HG02588 (cell line): ENCODE results near the gene NIN.
A peak's percentile ranks its signal among the peaks of the same experiment; 100 is the strongest.

ENCODE experiments used
- ATAC-seq: cut with Tn5 transposase; IDR thresholded peaks from one replicate; pipeline ENCODE4 v1.9.1; 2021; ENCODE audit warnings: mild to moderate bottlenecking, moderate library complexity; ENCODE audit not compliant: unreplicated experiment

The NIN gene

DNA sequence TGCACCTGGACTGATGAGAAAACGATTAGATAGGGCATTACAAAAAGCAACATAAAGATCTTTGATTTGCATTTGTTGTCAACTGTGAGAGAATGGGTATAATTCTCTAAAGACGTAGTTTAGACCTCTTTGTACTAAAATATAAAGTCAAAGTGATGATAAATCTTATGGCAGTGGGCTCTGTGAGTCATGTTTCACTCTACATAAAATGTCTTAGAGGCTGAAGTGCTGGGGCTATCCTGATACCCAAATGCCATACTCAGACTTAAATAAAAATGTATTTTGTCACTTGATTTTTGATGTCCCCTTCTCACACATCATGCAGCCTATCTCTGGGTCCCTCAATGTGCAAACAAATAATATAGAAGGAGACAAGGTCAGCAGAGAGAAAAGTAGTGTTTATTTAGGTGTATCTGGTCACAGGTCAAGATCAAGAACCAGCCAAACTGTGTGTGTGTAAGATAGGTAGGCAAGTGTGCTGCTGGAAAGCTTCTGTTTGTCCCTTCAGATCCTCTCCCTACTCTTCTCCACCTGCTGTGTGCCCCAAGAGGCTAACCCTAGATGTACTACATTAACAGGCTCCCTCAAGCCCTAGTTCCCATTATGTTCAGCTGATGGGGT is 7.0 kb upstream of the NIN start:
- no peak for ATAC-seq

DNA sequence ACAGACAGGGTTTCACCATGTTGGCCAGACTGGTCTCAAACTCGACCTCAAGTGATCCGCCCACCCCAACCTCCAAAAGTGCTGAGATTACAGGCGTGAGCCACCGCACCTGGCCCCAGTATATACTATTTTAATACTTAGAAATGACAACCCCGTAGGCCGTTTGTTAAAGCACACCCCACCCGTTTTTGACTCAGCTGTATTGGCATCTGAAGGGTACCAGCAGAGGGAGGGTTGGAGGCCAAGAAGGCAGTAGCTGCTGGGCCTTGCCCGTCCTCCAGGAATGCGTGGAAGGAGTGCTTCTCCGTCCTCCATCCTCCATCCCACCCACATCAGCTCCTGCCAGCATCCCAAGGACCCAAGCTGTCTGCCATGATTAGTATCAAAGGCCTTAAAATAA is 6.3 kb upstream of the NIN start:
- ATAC-seq = no peak

DNA sequence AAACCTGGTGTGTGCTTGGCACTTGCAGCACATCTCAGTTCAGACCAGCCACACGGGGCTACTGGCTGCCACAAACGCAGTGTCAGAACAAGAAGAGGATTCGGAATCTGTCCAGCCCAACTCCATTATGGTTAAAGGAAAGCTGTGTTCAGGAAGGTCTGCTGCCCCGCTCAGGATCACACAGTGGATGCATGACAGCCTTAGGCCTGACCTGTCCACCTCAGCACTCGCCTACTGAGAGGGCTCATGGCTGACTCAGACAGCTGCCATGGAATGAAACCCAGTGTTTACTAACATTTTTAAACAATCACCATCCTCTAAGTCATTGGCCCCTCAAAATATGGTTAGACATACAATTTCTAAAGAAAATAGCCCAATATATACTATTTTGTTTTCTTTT is 5.6 kb upstream of the NIN start:
- ATAC-seq = no peak

DNA sequence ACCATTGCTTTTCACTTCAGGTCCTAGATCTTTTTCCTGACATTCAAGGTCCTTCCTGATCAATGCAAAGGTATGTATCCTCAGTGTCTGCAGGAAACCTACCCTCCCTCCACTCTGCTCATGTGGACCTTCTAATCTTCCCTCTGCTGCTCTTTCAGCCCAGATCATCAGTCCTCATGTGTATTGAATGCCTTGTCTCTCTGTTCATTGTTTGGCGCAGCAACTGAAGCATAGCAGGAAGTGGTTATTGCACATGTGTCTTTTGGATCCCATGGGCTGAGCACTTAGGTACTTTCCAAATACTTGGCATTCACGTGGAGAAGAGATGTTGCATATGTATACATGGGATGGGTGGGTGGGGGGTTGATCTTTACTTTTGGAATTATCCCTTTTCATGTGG is 4.3 kb upstream of the NIN start:
- ATAC-seq = no peak

DNA sequence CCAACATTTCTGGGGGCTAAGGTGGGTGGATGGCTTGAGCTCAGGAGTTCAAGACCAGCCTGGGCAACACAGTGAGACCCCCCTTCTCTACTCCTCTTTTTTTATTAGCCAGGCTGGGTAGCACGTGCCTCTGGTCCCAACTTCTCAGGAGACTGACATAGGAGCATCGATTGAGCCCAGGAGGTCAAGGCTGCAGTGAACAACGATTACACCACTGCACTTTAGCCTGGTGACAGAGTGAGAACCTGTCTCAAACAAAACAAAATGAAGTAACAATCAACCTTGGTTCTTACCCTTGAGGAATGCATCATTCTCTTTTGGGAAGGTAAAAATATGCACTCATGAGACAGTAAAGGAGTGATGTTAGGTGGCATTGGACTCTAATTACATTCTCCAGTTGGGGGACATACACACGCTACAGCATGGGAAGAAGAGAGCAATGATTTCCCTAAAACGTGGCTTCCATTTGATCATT is 3.9 kb upstream of the NIN start:
- no peak for ATAC-seq

DNA sequence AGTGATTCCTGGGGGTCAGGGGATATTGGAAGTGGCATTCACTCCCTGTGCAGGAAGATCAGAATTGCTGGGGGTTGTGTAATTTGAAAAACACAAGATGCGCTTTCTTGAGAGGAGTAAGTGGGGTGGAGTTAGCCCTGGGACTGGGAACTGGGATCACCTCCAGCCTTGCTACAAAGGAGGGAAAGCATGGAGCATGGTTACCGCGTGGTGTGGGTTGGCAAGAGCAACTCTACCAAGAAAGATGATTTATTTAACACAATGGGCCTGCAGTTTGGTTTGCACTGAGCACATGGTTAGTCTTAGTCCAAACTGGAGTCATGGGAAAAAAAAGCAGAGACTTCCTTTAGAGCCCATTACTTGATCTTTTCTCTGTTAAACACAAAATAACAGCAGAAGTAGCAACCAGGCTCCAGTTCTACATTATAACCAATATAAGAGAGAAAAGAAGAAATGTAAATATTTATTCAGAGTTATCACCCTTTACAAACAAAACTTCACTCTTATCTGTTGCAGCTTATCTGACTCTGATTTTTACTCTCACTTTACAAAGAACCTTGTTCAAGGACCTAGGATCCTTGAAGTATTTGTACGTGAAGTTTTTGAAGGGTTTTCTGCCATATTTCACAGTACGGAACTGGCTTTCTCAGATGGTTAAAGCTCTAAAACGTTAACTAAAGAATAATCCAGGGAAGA is 2.1 kb upstream of the NIN start:
- ATAC-seq = no peak

DNA sequence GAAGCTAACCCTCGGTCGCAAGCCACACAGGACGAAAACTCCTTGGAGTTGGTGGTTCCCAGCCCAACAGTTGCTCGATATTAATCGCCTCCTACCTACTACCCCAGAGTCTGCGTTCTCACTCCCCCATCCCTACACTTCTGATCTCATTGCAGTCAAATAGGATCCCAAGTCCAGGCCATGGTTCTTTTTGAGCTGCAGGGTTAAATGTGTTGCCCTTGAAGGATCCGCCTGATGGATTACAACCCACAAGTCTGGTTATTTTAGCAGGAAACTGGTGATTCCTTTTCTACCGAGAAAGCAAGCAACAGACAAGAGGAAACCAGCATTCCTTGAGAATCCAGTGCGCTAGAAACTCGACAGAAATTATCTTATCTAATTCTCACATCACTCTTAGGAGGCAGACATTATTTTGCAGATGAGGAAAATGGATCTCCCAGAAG is 785 bp upstream of the NIN start:
- ATAC-seq = no peak

DNA sequence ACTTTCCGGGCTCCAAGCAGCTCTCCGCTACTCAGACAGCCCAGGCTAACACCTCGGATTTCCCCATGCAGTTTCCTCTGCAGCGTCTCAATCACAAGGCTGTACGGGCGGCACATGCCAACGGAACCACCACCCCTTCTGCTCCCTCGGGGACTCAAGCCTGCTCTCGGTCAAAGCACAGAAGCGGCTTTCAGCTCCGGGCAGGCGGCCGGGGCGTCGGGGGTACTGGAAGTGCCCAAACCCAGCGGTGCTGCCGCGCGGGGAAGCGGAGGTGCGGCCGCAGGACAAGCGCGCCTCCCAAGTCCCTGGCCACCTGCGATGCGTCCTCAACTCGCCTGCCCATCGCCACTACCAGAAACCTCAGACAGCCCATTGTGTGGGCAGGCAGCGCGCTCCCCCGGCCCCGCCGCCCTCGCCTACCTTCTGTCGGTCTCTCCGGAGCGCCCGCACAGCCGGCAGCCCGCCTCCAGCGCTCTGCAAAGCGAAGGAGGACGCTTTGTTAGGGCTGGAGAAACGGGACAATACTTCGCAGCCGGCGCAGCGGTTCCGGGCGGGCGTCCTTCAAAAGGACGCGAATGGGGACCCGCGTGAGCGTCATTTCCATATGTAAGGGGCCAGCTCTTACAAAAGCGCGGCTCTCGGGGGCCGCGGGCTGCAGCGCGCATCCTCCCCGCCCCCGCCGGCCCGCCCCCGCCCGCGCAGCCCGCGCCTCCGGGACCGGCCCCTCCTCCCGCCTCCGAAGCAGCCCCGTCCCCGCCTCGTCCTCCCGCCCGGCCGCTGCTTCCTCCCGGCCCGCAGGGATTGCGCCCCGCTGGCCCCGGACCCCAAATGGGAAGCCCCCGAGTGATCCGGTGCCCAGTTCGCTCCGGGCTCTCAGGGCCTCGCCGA is 674 bp downstream of the NIN start:
- peak; percentile 35 for ATAC-seq

DNA sequence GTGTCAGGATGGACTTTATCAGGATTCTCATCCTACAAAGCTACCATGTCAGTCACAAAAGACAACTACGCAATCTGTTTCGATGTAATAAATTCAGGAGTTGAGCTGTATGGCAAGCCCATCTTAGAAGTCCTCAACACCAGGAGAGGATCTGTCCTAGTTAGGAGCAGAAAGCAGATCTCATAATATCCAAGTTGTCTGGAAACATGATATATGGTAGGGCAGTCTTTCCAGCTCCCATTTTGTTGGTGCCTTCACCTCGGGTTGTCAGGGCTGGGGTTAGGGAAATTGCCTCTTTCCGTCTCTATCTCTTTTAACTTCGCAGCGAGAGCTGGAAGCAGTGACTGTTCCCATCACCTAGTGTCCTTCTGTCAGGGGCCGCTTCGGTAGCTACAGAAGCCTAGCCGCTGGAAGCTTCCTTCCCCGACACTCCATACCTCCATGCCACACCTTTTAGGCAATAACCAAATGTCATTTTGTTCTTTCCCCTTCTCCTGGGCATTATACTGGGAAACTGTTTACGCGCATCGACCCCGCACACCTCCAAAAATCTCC is 1.4 kb downstream of the NIN start:
- no peak for ATAC-seq

DNA sequence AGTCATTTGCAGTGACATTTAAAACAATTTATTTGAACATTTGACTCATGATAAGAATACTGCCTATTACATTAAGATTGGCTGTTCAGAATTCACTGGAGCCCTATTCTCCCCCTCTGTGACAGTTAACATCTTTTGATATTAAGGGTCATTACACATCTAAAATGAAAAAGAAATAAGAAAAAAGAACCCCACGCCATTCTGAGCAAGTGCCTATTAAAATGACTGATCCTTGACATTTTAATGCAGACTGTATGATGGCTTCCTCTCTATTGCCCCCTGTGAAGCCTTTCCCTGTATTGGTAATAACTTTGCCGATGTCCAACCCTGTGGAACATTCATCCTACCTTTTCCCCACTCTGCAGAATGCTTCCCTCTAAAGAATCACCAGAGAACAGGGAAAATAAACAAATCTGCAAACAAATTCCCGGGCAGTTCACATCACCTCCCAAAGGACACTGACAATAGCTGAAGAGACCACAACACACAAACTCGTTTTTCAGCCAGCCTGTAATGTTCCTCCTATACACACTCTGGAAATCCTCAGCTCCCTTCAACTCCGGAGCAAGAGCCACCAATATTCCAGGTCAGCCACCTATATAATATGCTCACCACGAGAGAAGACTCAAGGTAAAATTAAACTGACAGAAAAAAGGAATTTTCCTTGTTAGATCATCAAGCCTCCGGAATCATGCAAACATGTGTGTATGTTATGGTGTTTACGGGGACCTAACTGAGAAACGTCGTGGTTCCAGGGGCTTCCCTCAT is 2.1 kb downstream of the NIN start:
- ATAC-seq = no peak

DNA sequence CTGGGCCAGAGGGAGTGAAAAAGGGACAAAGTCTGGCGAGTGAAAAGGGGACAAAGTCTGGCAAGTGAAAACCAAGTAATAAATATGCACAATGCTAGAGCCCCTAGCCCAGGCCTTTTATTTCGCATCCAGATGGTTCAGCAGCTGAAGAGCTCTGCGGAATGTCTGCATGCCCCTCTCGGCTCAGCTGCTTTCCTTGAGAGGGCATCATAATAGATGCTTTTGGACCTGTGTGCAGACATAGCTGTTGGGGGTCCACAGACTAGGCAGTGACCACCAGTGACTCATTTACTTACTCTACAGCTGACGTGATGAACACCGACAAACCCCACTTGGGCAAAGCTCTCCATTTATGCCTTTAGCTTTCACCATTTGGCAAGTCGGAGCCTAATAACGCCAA is 4.3 kb downstream of the NIN start:
- ATAC-seq = no peak

DNA sequence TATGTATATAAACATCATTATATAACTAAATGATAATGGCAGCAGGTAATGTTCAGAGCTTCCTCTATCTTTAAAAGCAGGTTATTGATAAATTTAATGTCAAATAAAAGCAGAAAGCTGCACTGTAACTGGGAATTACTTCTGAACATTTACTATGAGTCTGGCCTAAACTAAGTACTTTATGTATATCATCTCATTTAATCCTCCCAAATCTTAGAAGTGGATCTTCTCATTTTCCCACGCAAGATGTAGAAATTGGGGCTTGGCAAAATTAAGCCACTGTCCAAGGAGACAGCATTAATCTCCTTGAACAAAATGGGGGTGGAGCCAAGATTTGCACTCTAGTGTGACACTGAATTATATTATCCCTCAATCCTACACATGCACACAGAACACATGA is 5.7 kb downstream of the NIN start:
- ATAC-seq = no peak

DNA sequence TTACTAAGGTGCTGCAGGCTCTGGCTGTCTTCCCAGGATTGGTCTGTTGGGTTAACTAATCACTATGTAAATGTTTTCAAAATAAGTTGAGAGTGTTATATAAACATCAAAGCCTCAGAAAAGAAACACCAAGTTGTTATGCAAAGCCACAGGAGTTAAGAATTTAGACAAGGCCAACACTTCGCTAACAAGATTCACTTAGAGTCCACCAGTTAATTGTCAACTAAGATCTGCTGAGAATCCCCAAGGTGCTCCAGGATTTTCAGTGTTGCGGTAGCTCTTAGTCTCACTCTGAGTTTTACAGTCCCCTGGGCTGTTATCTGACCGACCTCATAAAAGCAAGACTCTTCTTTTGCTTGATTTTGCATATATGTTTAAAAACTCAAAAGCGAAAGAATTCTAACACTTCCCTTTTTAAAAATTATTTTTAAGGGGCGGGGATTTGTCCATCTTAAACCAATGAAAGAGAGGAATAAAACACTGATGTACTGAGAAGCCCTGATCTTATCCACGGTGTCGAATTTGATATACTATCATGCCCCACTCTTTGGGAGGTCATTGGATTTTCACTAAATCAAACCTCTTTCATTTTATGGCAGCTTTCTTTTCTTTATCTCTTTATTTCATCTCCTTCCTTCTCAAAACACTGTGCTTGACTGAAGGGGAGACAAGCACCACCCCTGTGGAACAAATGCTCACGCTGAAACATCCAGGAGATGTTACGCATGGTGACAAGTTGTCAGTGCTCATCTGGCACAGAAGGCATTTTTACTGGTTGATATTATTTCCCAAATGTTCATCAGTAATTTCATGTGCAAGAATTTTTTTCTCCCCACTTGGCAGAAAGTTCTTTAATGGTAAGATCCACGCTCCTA is 7.0 kb downstream of the NIN start:
- ATAC-seq = peak; percentile 65

DNA sequence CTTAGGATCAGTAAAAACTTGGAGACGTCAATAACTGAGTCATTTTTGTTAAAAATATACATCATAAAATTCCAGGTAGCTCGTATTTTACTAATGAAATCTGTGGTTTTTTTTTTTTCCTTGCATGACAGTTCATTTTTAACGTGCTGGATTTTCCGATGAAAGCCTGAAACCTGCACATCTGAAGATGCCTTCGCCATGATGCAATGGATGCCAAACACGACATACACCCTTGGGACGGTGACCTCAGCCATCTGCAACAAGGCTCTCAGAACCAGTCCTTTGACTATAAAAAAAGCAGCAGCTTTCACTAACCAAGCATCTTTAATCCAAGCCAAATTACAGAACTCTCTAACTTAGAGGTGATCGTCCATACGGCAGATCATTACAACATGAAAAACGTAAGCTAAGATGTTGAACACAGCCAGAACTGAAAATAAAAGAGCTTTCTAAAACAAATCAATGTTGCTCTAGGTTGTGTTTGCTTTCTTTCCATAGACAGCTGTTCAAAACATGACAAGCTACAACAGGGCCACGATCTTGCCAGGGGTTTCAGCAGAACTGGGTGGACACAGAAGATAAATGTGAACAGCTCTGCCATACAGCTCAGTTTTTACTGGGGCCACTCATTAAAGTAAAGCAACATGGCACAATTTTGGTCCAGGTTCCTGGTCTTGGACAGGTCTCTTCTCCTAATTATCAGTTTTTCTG is 7.8 kb downstream of the NIN start:
- peak; percentile 22 for ATAC-seq

DNA sequence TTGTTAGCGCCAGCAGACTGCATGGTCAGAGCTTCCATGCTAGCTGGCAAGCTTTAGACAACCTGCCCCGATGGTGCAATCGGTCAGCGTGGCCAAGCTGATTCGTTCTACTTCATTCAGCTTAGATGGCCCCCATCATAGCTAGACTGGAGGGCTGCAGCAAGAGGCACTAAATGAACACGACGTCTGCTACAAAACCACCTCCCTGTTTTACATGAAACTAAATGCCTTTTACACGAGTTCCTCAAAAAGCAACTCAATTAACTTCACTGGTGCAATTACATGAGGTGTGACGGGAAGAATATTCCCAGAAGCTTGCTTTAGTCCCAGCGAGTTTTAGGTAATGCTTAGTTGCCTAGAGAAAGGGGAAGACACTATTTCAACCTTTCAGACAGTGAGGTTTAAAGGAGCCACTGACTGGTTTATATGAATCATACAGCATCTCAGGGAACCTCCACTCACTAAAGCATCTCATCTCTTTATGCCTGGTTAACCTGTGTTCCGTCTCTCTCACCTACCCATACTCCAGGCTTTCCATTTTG is 8.4 kb downstream of the NIN start:
- no peak for ATAC-seq

DNA sequence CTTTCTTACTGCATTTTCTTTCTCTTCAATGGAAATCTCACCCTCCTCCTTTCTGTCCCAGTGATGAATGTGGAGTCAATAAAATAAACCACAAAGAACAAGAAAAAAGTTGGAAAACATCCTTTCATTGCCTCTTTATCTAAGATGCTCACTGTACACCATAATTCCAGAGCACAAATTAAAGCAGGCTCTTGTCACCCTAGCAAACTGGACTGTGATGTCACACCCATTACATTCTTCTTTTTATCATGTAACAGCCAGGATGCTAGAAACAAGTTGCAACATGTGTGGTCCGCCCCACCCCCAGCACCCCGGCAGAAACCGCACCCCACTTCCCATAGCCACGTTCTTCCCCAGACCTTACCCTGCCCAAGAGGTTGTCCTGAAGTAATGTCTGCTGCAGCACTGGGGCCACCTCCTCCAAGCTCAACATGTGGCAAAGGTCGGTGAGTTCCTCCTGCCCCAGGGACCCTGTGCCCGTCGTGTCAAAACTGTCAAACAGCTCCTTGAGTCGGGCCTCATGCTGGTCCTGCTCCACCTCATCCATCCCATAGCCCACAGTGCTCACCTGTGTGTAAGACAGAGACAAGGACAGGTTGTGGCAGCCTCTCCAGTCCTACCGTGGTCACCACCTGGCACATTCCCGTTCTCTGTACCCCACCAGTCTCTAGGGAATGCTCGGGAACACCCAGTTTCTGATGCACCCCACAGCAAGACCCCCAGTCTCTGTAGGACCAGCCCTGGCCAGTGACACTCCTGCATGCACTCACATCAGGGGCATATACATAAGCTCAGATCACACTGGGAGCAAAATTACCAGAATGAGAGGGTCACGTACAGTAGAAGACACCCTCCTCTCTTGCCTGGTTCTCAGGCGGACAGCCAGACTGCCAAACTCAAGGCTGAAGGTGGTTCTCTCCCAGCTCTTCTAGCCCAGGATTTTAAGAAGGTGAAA is 9.2 kb downstream of the NIN start:
- peak; percentile 18 for ATAC-seq

DNA sequence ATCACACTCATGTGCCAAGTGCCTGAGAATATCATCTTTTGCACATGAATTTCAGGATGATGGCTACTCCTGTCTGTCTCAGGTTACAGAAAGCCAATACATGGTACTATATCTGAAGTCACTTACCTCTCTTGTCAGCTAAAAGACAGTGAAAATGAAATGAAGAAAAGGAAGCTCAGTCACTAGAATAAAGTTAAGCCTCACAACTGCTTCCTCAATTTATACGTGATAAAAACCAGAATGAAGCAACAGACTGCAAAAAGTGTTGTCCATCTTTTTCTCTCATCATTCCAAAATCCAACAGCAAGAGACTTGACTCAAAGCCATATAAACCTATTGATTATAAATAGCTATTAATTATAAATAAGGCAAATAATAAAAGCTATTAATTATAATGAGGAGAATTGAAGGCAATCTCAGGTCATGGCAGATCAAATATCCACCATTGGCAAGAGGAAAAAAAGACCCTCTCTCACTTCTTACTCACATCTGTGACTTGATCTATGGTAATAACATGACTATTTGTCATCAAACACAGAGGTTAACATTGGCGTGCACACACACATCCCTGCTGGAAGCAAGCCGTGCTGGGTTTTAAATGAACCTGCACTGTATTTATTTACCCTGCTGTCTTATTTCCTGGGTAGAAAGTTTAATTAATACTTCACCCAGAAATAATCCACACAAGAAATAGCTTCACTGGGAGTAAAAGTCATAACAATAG is 10.0 kb downstream of the NIN start:
- ATAC-seq = no peak
